Esophagus muscularis mucosa (tissue), 4 donors: Measurements from ENCODE around the gene ALDH3A2. TPM values are rescaled to one million over a fixed set of nuclear protein-coding genes. Genes with fewer than 3 reads are reported as not detected.
A peak's percentile ranks its signal among the peaks of the same experiment; 100 is the strongest.

ENCODE experiments used
- DNase-seq: peaks from one replicate; pipeline ENCODE4 v3.0.0-alpha.2; 2017; ENCODE audit errors: extremely low spot score
- H3K27ac ChIP-seq, 4 donors: fragments of 200-600 bp; sonication (generic); replicated peaks in 1 of 4; 1 replicate in 3 of 4; 2 replicates in 1 of 4; pipeline ENCODE4 v1.5.1; 2016 to 2019; ENCODE audit warnings: mild to moderate bottlenecking in 1 of 4
- H3K27me3 ChIP-seq, 4 donors: fragments of 200-600 bp; sonication (generic); one replicate each; pipeline versions ENCODE4 v1.5.1 to v1.6.0; 2016 to 2019
- H3K36me3 ChIP-seq, 4 donors: fragments of 200-600 bp; sonication (generic); one replicate each; pipeline ENCODE4 v1.5.1; 2016 to 2019
- H3K4me1 ChIP-seq, 4 donors: fragments of 200-600 bp; sonication (generic); one replicate each; pipeline ENCODE4 v1.5.1; 2016 to 2019
- H3K4me3 ChIP-seq, 4 donors: fragments of 200-600 bp; sonication (generic); 1 replicate in 2 of 4; 2 replicates in 2 of 4; pipeline ENCODE4 v1.5.1; 2016 to 2019; ENCODE audit warnings: mild to moderate bottlenecking in 4 of 4, moderate library complexity in 1 of 4
- H3K9me3 ChIP-seq, 4 donors: fragments of 200-600 bp; sonication (generic); 1 replicate in 3 of 4; 2 replicates in 1 of 4; pipeline ENCODE4 v1.5.1; 2016 to 2019
- EP300 ChIP-seq: sonication (generic); formaldehyde crosslinking; IDR thresholded peaks from one replicate; pipeline ENCODE4 v1.6.1; 2017; ENCODE audit warnings: antibody characterized with exemption
- POLR2A ChIP-seq: fragments of 450-650 bp; IDR thresholded peaks from one replicate; pipeline ENCODE4 v1.6.1; 2017; ENCODE audit warnings: antibody characterized with exemption, moderate library complexity, mild to moderate bottlenecking, low read depth
- POLR2AphosphoS5 ChIP-seq, 2 donors: sonication (generic); formaldehyde crosslinking; IDR thresholded peaks; one replicate each; pipeline ENCODE4 v1.6.1; 2017; ENCODE audit warnings: antibody characterized with exemption in 2 of 2
- WGBS: methylation state at CpG from one replicate; pipeline ENCODE4 v1.1.5; 2018; 5-methylcytosine and 5-hydroxymethylcytosine counted together
- intact Hi-C: fragments of 100-400 bp; cut with DNase I; formaldehyde crosslinking; loops from one replicate; pipeline ENCODE4 v1.15.1; 2023
- total RNA-seq, 4 donors: library from RNA; depleted of rRNA; stranded (reverse); fragments of >200 nt; gene quantifications; one replicate each; pipeline versions ENCODE4 v1.1.0 to v1.2.1, GENCODE V29; 2016
- TF ChIP-seq, protein P1 (sequence below), 3 experiments: fragments of 200-600 bp in 2 of 3; fragments of 450-650 bp in 1 of 3; sonication (generic) in 2 of 3; IDR thresholded peaks; one replicate each; pipeline ENCODE4 v1.5.1; 2017 to 2019; ENCODE audit warnings: antibody characterized with exemption in 3 of 3, mild to moderate bottlenecking in 2 of 3, moderate library complexity in 1 of 3

Gene ALDH3A2
- total RNA-seq, 4 donors from 2014 or later, result 104 to 182 (median 115) TPM

DNA sequence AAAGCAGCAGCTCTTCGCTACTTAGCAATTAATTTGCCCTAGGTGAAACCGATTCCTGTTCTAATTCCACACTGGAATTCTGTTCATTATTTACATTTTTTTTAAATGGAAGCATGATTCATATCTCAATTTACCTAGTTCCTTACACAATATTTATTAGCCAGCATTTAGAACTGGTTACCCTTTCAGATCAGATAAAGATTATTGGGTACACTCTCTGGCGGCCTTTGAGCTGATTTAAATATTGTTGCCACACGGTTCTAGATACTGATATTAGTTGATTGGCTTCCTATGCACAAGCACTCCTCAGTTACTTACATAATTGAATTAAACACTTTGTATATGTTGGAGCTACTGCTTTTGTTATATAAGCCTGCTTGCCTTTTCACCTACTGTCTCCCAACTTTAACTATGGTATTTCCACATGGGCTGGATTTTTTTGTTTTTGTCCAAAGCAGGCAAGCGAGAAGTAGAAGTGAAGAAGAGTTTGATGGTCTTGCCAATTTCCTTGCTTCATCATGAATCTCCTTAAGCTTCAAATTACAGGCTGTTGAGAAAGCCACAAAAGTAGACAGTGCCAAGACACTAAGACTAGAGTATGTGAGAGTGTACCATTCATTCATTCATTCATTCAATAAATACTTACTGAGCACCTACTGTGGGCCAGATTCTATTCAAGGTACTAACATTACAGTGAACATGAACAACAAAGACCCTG is 3.9 kb upstream of the ALDH3A2 start:
- TF ChIP-seq, protein P1, sequence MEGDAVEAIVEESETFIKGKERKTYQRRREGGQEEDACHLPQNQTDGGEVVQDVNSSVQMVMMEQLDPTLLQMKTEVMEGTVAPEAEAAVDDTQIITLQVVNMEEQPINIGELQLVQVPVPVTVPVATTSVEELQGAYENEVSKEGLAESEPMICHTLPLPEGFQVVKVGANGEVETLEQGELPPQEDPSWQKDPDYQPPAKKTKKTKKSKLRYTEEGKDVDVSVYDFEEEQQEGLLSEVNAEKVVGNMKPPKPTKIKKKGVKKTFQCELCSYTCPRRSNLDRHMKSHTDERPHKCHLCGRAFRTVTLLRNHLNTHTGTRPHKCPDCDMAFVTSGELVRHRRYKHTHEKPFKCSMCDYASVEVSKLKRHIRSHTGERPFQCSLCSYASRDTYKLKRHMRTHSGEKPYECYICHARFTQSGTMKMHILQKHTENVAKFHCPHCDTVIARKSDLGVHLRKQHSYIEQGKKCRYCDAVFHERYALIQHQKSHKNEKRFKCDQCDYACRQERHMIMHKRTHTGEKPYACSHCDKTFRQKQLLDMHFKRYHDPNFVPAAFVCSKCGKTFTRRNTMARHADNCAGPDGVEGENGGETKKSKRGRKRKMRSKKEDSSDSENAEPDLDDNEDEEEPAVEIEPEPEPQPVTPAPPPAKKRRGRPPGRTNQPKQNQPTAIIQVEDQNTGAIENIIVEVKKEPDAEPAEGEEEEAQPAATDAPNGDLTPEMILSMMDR (IDR thresholded peaks at IDR 0.05), result no peak
- no peak for TF ChIP-seq EP300
- TF ChIP-seq POLR2A, result no peak
- TF ChIP-seq POLR2AphosphoS5 (IDR thresholded peaks at IDR 0.05), result no peak
- Histone ChIP-seq H3K4me1 (peaks cover 14 to 34% (median 30%) of the 10 kb centered on the region in 4 donors), H3K9me3 (no peaks in the 10 kb centered on the region), H3K36me3 (no peaks in the 10 kb centered on the region), H3K27ac (no peak overlapping the region), H3K27me3 (no peaks in the 10 kb centered on the region), H3K4me3 (no peak overlapping the region)
- WGBS, result 86% methylated on average over 5 of the region's 5 CpGs
- no peak for DNase-seq
- intact Hi-C loops, result loop anchor here (5.0 to 10.0 kb wide), 5 partner anchors 60 to 267 kb away; partner anchors contain the start of gene MAPK7

- H3K9me3 ChIP-seq, result no peaks in the 10 kb centered on the region
- no peaks in the 10 kb centered on the region for H3K27me3 ChIP-seq
- H3K4me3 ChIP-seq, result no peak overlapping the region
- H3K4me1 ChIP-seq, result peaks cover 22 to 45% (median 41%) of the 10 kb centered on the region in 4 donors
- no peak for TF ChIP-seq POLR2AphosphoS5 (IDR thresholded peaks at IDR 0.05)
- TF ChIP-seq, protein P1 (IDR thresholded peaks at IDR 0.05), result peak in 2 of 3 experiments; percentile 30 to 46
- TF ChIP-seq POLR2A, result no peak
- TF ChIP-seq EP300, result no peak
- no peaks in the 10 kb centered on the region for H3K36me3 ChIP-seq
- DNase-seq, result no peak
- intact Hi-C loops, result loop anchor here (5.0 to 10.0 kb wide), 5 partner anchors 61 to 268 kb away; partner anchors contain the start of gene MAPK7
- WGBS, result 11% methylated on average over 4 of the region's 4 CpGs
- peak overlapping the region in 3 of 4 donors; percentile 96 to 98 (median 98) for H3K27ac ChIP-seq
These were observed 2.8 kb upstream of the ALDH3A2 start for GRCh38 chr17:19645734-19646201.

DNA sequence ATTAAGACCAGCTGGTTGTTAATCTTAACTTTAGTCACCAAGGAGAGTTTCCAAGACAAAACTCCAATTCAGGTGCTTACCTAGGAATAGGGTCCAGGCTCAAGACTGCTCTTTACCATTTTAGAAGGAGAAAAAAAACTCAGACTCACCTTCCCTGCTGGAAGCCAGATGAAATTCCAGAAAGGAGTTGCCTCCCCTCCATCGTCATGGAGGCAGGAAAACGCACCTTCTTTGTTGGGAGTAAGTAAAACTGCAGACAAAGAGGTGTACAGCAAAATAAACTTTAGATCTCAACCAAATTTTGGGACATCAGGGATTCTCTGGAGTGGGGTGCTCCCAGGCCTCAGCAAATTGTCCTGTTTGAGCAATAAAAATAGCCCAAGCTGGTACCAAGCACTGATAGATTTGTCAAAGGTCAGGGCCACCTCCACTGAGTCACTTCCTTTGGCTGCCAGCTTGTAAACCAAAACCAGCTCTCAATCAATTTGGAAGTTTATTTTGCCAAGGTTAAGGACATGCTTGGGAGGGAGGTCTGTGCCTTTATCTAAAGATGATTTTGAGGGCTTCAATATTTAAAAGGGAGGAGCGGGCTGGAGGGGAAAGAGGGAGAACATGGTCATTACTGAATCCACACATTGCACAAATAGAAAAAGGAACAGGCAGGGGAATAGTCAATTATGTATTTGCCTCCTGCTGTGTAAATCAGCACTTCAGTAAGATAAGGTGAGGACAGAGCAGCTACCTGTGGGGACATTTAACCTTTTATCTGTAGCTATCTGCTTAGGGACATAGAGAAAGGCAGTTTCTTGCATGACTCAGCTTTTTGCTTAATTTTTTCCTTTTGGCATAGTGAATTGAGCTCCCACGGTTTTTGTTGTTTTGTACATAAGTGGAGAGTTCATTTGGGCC is 1.5 kb upstream of the ALDH3A2 start:
- H3K27ac ChIP-seq, result peak overlapping the region; percentile 96 to 98 (median 98)
- no peak for DNase-seq
- H3K27me3 ChIP-seq, result no peaks in the 10 kb centered on the region
- H3K9me3 ChIP-seq, result no peaks in the 10 kb centered on the region
- TF ChIP-seq, protein P1 (IDR thresholded peaks at IDR 0.05), result no peak
- TF ChIP-seq POLR2A (no peak), POLR2AphosphoS5 (IDR thresholded peaks at IDR 0.05) (no peak), EP300 (no peak)
- H3K4me1 ChIP-seq, result peaks cover 32 to 58% (median 53%) of the 10 kb centered on the region in 4 donors
- intact Hi-C loops, result loop anchor here (5.0 to 10.0 kb wide), 5 partner anchors 62 to 270 kb away; partner anchors contain the start of gene MAPK7
- 74% methylated on average over 4 of the region's 4 CpGs for WGBS
- no peaks in the 10 kb centered on the region for H3K36me3 ChIP-seq
- peak overlapping the region; percentile 73 to 91 (median 78) for H3K4me3 ChIP-seq

GRCh38 chr17:19647697-19648474 is 665 bp upstream of the ALDH3A2 start:
- peak; percentile 94 for DNase-seq
- H3K27ac ChIP-seq, result peak overlapping the region; percentile 96 to 98 (median 98)
- no peaks in the 10 kb centered on the region for H3K9me3 ChIP-seq
- no peaks in the 10 kb centered on the region for H3K27me3 ChIP-seq
- H3K4me1 ChIP-seq, result peaks cover 32 to 66% (median 62%) of the 10 kb centered on the region in 4 donors
- intact Hi-C loops, result loop anchor here (5.0 to 10.0 kb wide), 5 partner anchors 63 to 271 kb away; partner anchors contain the start of gene MAPK7
- 3% methylated on average over 23 of the region's 37 CpGs for WGBS
- H3K36me3 ChIP-seq, result peaks cover 0 to 4% (median under 1%) of the 10 kb centered on the region in 4 donors
- TF ChIP-seq POLR2AphosphoS5 (IDR thresholded peaks at IDR 0.05) (peak in 1 of 2 donors; percentile 9), POLR2A (no peak)
- peak overlapping the region; percentile 73 to 91 (median 78) for H3K4me3 ChIP-seq
